ENCODE measurements around the gene CENPV. TPM values are rescaled to one million over a fixed set of nuclear protein-coding genes. Genes with fewer than 3 reads are reported as not detected.
A peak's percentile ranks its signal among the peaks of the same experiment; 100 is the strongest.

CENPV gene
- total and polyA plus RNA-seq, 2 of the 13 experiments (the other 11 are each of a cell fraction or from before 2014, with no cell fraction given), result 193 to 292 TPM

DNA sequence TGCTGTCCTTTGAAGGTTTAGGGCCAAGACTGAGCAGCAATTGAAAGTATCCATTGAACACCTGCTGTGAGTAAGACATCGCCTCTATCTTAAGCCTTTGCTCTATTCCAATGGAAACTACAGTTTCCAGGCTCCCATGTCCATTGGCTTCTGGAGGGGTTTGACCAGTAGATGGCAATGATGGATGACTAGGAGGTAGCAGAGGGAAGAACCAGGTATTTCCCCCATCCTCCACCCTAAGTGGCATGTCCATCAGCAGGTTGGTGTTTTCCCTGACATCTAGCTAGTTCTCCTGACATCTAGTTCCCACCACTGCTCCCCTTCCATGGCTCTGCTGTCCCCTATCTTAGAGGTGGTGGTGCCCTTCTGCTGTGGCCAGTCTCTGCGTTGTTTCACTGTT, 58.7 kb downstream of the CENPV start:
- no peak overlapping the region for H3K4me2 ChIP-seq (ENCODE audit: low read depth, low read length)
- DNase-seq (ENCODE audit: low spot score) (peak; percentile 27), FAIRE-seq (no peak), ATAC-seq (no peak)
- in situ Hi-C loops (cut with HindIII; ENCODE audit: extremely low pct_ligation_motif_present, low pct_unique_long_range_greater_than_20kb) (no loop called here), intact Hi-C loops (cut with micrococcal nuclease; ENCODE audit: unreplicated experiment) (no loop called here)
- H3K9ac ChIP-seq (ENCODE audit: insufficient read depth, low read depth, low read length), result no peak overlapping the region
- CTCF ChIA-PET (ENCODE audit: low intra/inter-chr PET ratio, low total read pairs), result no interaction called here
- H3K27me3 ChIP-seq (ENCODE audit: control insufficient read depth in 1 of 2, insufficient read depth in 2 of 2, low read length in 2 of 2), result no peaks in the 10 kb centered on the region
- H3K36me3 ChIP-seq (replicated peaks in 1 of 2; ENCODE audit: control insufficient read depth in 1 of 2, insufficient read depth in 2 of 2, low read length in 2 of 2), result no peaks in the 10 kb centered on the region
- no peaks in the 10 kb centered on the region for H4K20me1 ChIP-seq (ENCODE audit: insufficient read depth, low read length)
- no peak overlapping the region for H3K27ac ChIP-seq (ENCODE audit: extremely low read length, insufficient read depth, low read length)
- POLR2A ChIA-PET, result interaction anchor here (1.0 to 5.8 kb wide), 4 partner anchors 7 to 144 kb away, joined by 3 to 258 read pairs (median 4); partner anchors contain the start of gene UBB
- no peaks in the 10 kb centered on the region for H3K9me3 ChIP-seq (ENCODE audit: low read length)
- H3K4me3 ChIP-seq (replicated peaks in 1 of 3; ENCODE audit: insufficient read depth in 1 of 3, low read depth in 2 of 3, low read length in 3 of 3), result no peak overlapping the region
- BruUV-seq (replicated peaks), result no TSS peak
- WGBS (ENCODE audit: low lambda C conversion rate), result 94% methylated on average over 2 of the region's 2 CpGs
- H3K79me2 ChIP-seq (ENCODE audit: insufficient read depth, low read length), result no peaks in the 10 kb centered on the region
- no peak overlapping the region for H2AFZ ChIP-seq (ENCODE audit: low read length)
- peaks cover 72% of the 10 kb centered on the region for H3K4me1 ChIP-seq (ENCODE audit: insufficient read depth, low read length)
- TF ChIP-seq CTCF (CRISPR knock-in tag; IDR thresholded peaks at IDR 0.05) (peak; percentile 51), CBFB (CRISPR knock-in tag; IDR thresholded peaks at IDR 0.05) (no peak), STAG1 (CRISPR knock-in tag; IDR thresholded peaks at IDR 0.05) (peak; percentile 48), ZNF879 (CRISPR knock-in tag; IDR thresholded peaks at IDR 0.05) (no peak), DNMT1 (CRISPR knock-in tag; IDR thresholded peaks at IDR 0.05) (no peak), NFIB (CRISPR knock-in tag; IDR thresholded peaks at IDR 0.05; ENCODE audit: borderline replicate concordance) (no peak), PRDM4 (CRISPR knock-in tag; IDR thresholded peaks at IDR 0.05; ENCODE audit: borderline replicate concordance) (no peak), RAD21 (CRISPR knock-in tag; IDR thresholded peaks at IDR 0.05) (0 out of 2 replicates have a peak, but pooled peaks have one; percentile 18), HCFC1 (IDR thresholded peaks at IDR 0.05; ENCODE audit: low read depth, low read length) (no peak), ATF7 (IDR thresholded peaks at IDR 0.05) (no peak), ATF7 (CRISPR knock-in tag; IDR thresholded peaks at IDR 0.05) (no peak), ELF3 (CRISPR knock-in tag; IDR thresholded peaks at IDR 0.05) (0 out of 2 replicates have a peak, but pooled peaks have one; percentile 14), IKZF5 (CRISPR knock-in tag; IDR thresholded peaks at IDR 0.05) (no peak), TEAD3 (CRISPR knock-in tag; optimal IDR thresholded peaks at IDR 0.05; ENCODE audit: borderline replicate concordance) (peak; percentile 45)
- TF ChIP-seq, protein P1, sequence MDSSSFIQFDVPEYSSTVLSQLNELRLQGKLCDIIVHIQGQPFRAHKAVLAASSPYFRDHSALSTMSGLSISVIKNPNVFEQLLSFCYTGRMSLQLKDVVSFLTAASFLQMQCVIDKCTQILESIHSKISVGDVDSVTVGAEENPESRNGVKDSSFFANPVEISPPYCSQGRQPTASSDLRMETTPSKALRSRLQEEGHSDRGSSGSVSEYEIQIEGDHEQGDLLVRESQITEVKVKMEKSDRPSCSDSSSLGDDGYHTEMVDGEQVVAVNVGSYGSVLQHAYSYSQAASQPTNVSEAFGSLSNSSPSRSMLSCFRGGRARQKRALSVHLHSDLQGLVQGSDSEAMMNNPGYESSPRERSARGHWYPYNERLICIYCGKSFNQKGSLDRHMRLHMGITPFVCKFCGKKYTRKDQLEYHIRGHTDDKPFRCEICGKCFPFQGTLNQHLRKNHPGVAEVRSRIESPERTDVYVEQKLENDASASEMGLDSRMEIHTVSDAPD (CRISPR knock-in tag; IDR thresholded peaks at IDR 0.05), result no peak
- TF ChIP-seq, protein P2, sequence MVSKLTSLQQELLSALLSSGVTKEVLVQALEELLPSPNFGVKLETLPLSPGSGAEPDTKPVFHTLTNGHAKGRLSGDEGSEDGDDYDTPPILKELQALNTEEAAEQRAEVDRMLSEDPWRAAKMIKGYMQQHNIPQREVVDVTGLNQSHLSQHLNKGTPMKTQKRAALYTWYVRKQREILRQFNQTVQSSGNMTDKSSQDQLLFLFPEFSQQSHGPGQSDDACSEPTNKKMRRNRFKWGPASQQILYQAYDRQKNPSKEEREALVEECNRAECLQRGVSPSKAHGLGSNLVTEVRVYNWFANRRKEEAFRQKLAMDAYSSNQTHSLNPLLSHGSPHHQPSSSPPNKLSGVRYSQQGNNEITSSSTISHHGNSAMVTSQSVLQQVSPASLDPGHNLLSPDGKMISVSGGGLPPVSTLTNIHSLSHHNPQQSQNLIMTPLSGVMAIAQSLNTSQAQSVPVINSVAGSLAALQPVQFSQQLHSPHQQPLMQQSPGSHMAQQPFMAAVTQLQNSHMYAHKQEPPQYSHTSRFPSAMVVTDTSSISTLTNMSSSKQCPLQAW (CRISPR knock-in tag; IDR thresholded peaks at IDR 0.05), result no peak
- TF ChIP-seq, protein P3, sequence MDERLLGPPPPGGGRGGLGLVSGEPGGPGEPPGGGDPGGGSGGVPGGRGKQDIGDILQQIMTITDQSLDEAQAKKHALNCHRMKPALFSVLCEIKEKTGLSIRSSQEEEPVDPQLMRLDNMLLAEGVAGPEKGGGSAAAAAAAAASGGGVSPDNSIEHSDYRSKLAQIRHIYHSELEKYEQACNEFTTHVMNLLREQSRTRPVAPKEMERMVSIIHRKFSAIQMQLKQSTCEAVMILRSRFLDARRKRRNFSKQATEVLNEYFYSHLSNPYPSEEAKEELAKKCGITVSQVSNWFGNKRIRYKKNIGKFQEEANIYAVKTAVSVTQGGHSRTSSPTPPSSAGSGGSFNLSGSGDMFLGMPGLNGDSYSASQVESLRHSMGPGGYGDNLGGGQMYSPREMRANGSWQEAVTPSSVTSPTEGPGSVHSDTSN (CRISPR knock-in tag; IDR thresholded peaks at IDR 0.05), result peak; percentile 22; the same call in 1 of the 2 replicates

Data from HepG2 (cell line).